Gastroesophageal sphincter (tissue), 3 donors: ENCODE measurements around the gene TMEM45A.

Experiments used
- POLR2A ChIP-seq, 2 donors: fragments of 450-650 bp; IDR thresholded peaks; one replicate each; pipeline ENCODE4 v1.6.1; 2017; ENCODE audit warnings: antibody characterized with exemption in 2 of 2, mild to moderate bottlenecking in 2 of 2, moderate library complexity in 1 of 2
- POLR2AphosphoS5 ChIP-seq: sonication (generic); formaldehyde crosslinking; IDR thresholded peaks from one replicate; pipeline ENCODE4 v1.6.1; 2017; ENCODE audit warnings: antibody characterized with exemption
- TF ChIP-seq, protein P1 (sequence below), 4 experiments: fragments of 200-600 bp in 2 of 4; fragments of 450-650 bp in 2 of 4; sonication (generic) in 1 of 4; IDR thresholded peaks; one replicate each; pipeline ENCODE4 v1.5.1; 2017 to 2019; ENCODE audit warnings: antibody characterized with exemption in 4 of 4, mild to moderate bottlenecking in 2 of 4, moderate library complexity in 2 of 4

GRCh38 chr3:100606894-100607512 is 114.6 kb downstream of the TMEM45A start:
- TF ChIP-seq POLR2A (IDR thresholded peaks at IDR 0.05), result no peak
- TF ChIP-seq, protein P1, sequence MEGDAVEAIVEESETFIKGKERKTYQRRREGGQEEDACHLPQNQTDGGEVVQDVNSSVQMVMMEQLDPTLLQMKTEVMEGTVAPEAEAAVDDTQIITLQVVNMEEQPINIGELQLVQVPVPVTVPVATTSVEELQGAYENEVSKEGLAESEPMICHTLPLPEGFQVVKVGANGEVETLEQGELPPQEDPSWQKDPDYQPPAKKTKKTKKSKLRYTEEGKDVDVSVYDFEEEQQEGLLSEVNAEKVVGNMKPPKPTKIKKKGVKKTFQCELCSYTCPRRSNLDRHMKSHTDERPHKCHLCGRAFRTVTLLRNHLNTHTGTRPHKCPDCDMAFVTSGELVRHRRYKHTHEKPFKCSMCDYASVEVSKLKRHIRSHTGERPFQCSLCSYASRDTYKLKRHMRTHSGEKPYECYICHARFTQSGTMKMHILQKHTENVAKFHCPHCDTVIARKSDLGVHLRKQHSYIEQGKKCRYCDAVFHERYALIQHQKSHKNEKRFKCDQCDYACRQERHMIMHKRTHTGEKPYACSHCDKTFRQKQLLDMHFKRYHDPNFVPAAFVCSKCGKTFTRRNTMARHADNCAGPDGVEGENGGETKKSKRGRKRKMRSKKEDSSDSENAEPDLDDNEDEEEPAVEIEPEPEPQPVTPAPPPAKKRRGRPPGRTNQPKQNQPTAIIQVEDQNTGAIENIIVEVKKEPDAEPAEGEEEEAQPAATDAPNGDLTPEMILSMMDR (IDR thresholded peaks at IDR 0.05), result no peak
- TF ChIP-seq POLR2AphosphoS5, result no peak
